NCI-H128 (cell line): ENCODE measurements around the gene PID1.

Experiments used
- DNase-seq: peaks from one replicate; lab custom pipeline; 2025; ENCODE audit not compliant: unreplicated experiment; lab: John Stamatoyannopoulos, UW

Gene PID1

GRCh38 chr2:229033816-229034215, 237.3 kb downstream of the PID1 start:
- DNase-seq = no peak

- DNase-seq = no peak
Measured at GRCh38 chr2:229032608-229033234, 238.4 kb downstream of the PID1 start.

GRCh38 chr2:229027353-229028105, 243.6 kb downstream of the PID1 start:
- no peak for DNase-seq

- DNase-seq = no peak
Measured at GRCh38 chr2:229025653-229026052, 245.4 kb downstream of the PID1 start.

GRCh38 chr2:229022652-229023051, 248.4 kb downstream of the PID1 start:
- DNase-seq = no peak

- DNase-seq = no peak
Measured at GRCh38 chr2:229022071-229022470, 249.0 kb downstream of the PID1 start.

- DNase-seq = no peak
Measured at GRCh38 chr2:229009816-229010215, 261.3 kb downstream of the PID1 start.

- DNase-seq = no peak
Measured at GRCh38 chr2:229003256-229003655, 267.8 kb downstream of the PID1 start.

GRCh38 chr2:229001196-229001595, 269.9 kb downstream of the PID1 start:
- DNase-seq = no peak

GRCh38 chr2:228999326-228999725, 271.8 kb downstream of the PID1 start:
- DNase-seq = no peak

GRCh38 chr2:228988786-228989185, 282.3 kb downstream of the PID1 start:
- no peak for DNase-seq

GRCh38 chr2:228987441-228988155, 283.5 kb downstream of the PID1 start:
- no peak for DNase-seq

GRCh38 chr2:228986961-228987360, 284.1 kb downstream of the PID1 start:
- DNase-seq = no peak

- DNase-seq = no peak
Measured at GRCh38 chr2:228983700-228984099, 287.4 kb downstream of the PID1 start.

GRCh38 chr2:228974169-228974568, 296.9 kb downstream of the PID1 start:
- no peak for DNase-seq
